ENCODE data around the gene TSPAN11. TPM values are rescaled to one million over a fixed set of nuclear protein-coding genes. Genes with fewer than 3 reads are reported as not detected.

Gene TSPAN11
- total and polyA plus RNA-seq, 4 donors: 1.4 to 12.1 (median 3.9) TPM

- Histone ChIP-seq H3K4me3 (no peak overlapping the region), H3K4me1 (ENCODE audit: control insufficient read depth in 5 of 5, insufficient read depth in 5 of 5, low read length in 5 of 5) (peaks cover 0 to 4% (median 0%) of the 10 kb centered on the region in 5 donors), H3K9me3 (ENCODE audit: control insufficient read depth in 4 of 4, insufficient read depth in 3 of 4, low read length in 3 of 4) (no peaks in the 10 kb centered on the region), H3K27ac (ENCODE audit: low read depth in 1 of 2, low read length in 1 of 2) (no peak overlapping the region), H3K9ac (ENCODE audit: insufficient read depth in 1 of 2, low read length in 2 of 2) (no peak overlapping the region), H3K27me3 (ENCODE audit: control insufficient read depth in 3 of 3, insufficient read depth in 3 of 3, low read length in 2 of 3) (no peaks in the 10 kb centered on the region), H3K36me3 (ENCODE audit: control insufficient read depth in 4 of 4, insufficient read depth in 4 of 4, low read length in 4 of 4) (no peaks in the 10 kb centered on the region)
- no peak for ATAC-seq (ENCODE audit: insufficient read depth, low FRiP score)
- 93 to 95% methylated on average over 2 of the region's 2 CpGs for WGBS, 2 donors
- TF ChIP-seq CTCF (IDR thresholded peaks at IDR 0.05; ENCODE audit: control extremely low read depth, extremely low read depth): no peak
- DNase-seq: no peak
Observed at GRCh38 chr12:31037931-31038330, 111.4 kb downstream of the TSPAN11 start.

DNA sequence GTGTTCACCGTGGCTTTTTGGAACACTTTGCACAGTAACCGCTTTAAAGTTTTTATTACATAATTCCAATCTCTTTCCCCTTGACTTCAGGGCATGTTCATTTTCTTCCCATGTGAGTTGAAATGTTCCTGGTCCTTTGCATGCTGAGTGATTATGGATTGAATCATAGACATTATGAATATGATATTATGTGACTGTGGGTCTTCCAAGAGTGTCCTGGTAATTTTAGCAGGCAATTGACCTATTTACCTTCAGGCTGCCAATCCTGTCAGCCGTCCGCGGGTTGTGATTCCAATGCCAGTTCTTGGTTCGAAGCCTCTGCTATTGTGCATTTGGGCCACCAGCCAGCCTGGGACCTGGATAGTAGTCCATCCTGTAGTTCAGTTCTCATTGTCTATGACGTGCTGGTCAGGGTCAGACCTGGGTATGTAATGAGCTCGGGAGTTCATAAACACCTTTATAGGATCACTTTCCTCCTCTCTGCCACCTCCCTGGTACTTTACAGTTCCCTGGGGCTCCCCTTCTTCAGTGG, 114.6 kb downstream of the TSPAN11 start:
- DNase-seq: no peak
- Histone ChIP-seq H3K9ac (ENCODE audit: insufficient read depth in 1 of 2, low read length in 2 of 2) (no peak overlapping the region), H3K27ac (ENCODE audit: low read depth in 1 of 2, low read length in 1 of 2) (no peak overlapping the region), H3K27me3 (ENCODE audit: control insufficient read depth in 3 of 3, insufficient read depth in 3 of 3, low read length in 2 of 3) (no peaks in the 10 kb centered on the region), H3K9me3 (ENCODE audit: control insufficient read depth in 4 of 4, insufficient read depth in 3 of 4, low read length in 3 of 4) (no peaks in the 10 kb centered on the region), H3K4me3 (no peak overlapping the region), H3K36me3 (ENCODE audit: control insufficient read depth in 4 of 4, insufficient read depth in 4 of 4, low read length in 4 of 4) (no peaks in the 10 kb centered on the region), H3K4me1 (ENCODE audit: control insufficient read depth in 5 of 5, insufficient read depth in 5 of 5, low read length in 5 of 5) (peaks cover 0 to 4% (median 0%) of the 10 kb centered on the region in 5 donors)
- WGBS, 2 donors: 90 to 96% methylated on average over 8 of the region's 8 CpGs
- TF ChIP-seq CTCF (IDR thresholded peaks at IDR 0.05; ENCODE audit: control extremely low read depth, extremely low read depth): no peak
- no peak for ATAC-seq (ENCODE audit: insufficient read depth, low FRiP score)

Other genes starting within 250 kb of the TSPAN11 start
- 10 to 100 TPM; 47.6 to 52.7 TPM for gene IPO8, start 230.9 kb upstream of the TSPAN11 start, total RNA-seq
- gene IPO8, start 230.9 kb upstream of the TSPAN11 start, polyA plus RNA-seq: 10 to 100 TPM in 1 of 2 donors, 1 to 10 TPM in 1; 6.7 to 18.5 TPM
- 10 to 100 TPM; 17.4 to 43.5 TPM for gene CAPRIN2, start 171.8 kb upstream of the TSPAN11 start, total RNA-seq
- gene CAPRIN2, start 171.8 kb upstream of the TSPAN11 start, polyA plus RNA-seq: 10 to 100 TPM in 1 of 2 donors, 1 to 10 TPM in 1; 8.2 to 16.4 TPM
- 10 to 100 TPM; 26.9 to 30.9 TPM for gene DDX11, start 147.1 kb downstream of the TSPAN11 start, total RNA-seq
- 10 to 100 TPM; 11.7 to 16.1 TPM for gene DDX11, start 147.1 kb downstream of the TSPAN11 start, polyA plus RNA-seq

All from lung (tissue), 12 donors.